ENCODE measurements around the gene MCF2L.

Gene MCF2L

DNA sequence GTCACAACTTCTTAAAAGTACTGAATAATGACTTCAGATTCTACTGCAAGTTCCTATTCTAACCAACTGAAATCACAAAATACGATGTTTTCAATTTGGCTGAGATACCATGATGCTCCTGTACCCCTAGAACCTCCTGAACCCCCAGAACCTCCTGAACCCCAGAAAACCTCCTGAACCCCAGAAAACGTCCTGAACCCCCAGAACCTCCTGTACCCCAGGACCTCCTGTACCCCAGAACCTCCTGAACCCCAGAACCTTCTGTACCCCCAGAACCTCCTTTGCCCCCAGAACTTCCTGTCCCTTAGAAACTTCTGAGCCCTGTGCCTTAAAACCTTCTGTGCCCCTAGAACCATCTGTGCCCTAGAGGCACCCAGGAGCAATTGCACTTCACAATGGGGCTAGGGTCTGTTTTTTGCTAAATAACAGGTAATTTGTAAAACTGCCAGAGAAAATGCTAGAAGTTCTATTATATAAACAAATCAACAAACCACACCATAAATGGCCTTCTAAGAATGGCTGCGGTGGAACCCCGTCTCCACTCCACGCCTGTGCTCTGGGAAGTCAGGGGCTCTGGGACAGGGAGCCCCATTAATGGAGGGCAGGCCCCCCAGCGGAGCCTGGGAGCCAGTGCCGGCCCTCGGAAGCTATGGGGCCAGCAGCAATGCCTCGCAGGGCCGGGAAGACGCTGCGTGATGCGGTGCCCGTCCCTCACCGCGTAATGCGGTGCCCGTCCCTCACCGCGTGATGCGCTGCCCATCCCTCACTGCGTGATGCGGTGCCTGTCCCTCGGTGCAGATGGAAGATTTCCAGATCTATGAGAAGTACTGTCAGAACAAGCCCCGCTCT, 115.3 kb downstream of the MCF2L start:
- TF ChIP-seq SPI1 (IDR thresholded peaks at IDR 0.05; ENCODE audit: low read depth, low read length), result no peak
- no peak for TF ChIP-seq POLR2A (IDR thresholded peaks at IDR 0.05; ENCODE audit: low read depth, low read length)
- TF ChIP-seq POU2F2 (IDR thresholded peaks at IDR 0.05; ENCODE audit: low read depth, low read length), result no peak
- no peak for TF ChIP-seq PAX5 (IDR thresholded peaks at IDR 0.05; ENCODE audit: insufficient read depth, low read length, severe bottlenecking)
- TF ChIP-seq POLR2AphosphoS5 (IDR thresholded peaks at IDR 0.05; ENCODE audit: low read depth, low read length), result no peak
- no peak for TF ChIP-seq TAF1 (IDR thresholded peaks at IDR 0.05; ENCODE audit: low read depth, low read length)
- no peak for FAIRE-seq
- no peak for DNase-seq (ENCODE audit: insufficient read length, low spot score)

- no peak for TF ChIP-seq POLR2AphosphoS5 (IDR thresholded peaks at IDR 0.05; ENCODE audit: low read depth, low read length)
- no peak for TF ChIP-seq POLR2A (IDR thresholded peaks at IDR 0.05; ENCODE audit: low read depth, low read length)
- no peak for TF ChIP-seq POU2F2 (IDR thresholded peaks at IDR 0.05; ENCODE audit: low read depth, low read length)
- TF ChIP-seq TAF1 (IDR thresholded peaks at IDR 0.05; ENCODE audit: low read depth, low read length), result no peak
- TF ChIP-seq SPI1 (IDR thresholded peaks at IDR 0.05; ENCODE audit: low read depth, low read length), result no peak
- TF ChIP-seq PAX5 (IDR thresholded peaks at IDR 0.05; ENCODE audit: insufficient read depth, low read length, severe bottlenecking), result no peak
- FAIRE-seq (no peak), DNase-seq (ENCODE audit: insufficient read length, low spot score) (no peak)
These were observed 116.0 kb downstream of the MCF2L start for GRCh38 chr13:113084943-113085540.

DNA sequence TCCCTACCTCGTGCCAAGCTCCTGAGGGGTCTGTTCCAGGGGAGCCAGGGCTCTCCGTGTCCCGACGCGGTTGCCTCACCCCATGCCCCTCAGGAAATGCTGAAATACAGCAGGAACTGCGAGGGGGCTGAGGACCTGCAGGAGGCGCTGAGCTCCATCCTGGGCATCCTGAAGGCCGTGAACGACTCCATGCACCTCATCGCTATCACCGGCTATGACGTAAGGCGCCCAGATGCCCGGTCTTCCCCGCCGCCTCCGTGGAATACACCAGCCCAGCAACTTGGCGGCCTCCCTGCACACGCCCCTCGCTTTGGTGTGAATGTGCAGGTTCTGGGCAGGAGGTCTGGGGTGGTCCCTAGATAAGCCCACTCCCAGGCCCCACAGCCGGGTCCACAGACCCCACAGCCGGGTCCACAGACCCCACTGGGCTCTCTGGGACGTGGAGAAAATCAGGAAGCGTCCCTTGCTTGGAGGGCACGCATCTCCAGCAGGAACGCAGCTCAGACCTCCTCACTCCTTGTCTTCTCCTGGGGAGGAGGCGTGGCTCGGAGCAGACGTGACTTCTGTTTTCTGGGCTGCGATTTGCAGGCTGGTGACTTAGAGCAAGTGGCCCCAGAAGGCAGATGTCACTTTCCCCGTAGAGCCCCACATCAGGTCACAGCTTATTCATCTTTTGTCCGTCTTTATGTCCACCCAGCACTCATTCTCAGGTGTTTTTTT, 117.2 kb downstream of the MCF2L start:
- no peak for DNase-seq (ENCODE audit: insufficient read length, low spot score)
- TF ChIP-seq POLR2A (IDR thresholded peaks at IDR 0.05; ENCODE audit: low read depth, low read length), result no peak
- TF ChIP-seq POLR2AphosphoS5 (IDR thresholded peaks at IDR 0.05; ENCODE audit: low read depth, low read length), result no peak
- TF ChIP-seq POU2F2 (IDR thresholded peaks at IDR 0.05; ENCODE audit: low read depth, low read length), result no peak
- no peak for TF ChIP-seq SPI1 (IDR thresholded peaks at IDR 0.05; ENCODE audit: low read depth, low read length)
- TF ChIP-seq PAX5 (IDR thresholded peaks at IDR 0.05; ENCODE audit: insufficient read depth, low read length, severe bottlenecking), result no peak
- no peak for TF ChIP-seq TAF1 (IDR thresholded peaks at IDR 0.05; ENCODE audit: low read depth, low read length)
- no peak for FAIRE-seq

DNA sequence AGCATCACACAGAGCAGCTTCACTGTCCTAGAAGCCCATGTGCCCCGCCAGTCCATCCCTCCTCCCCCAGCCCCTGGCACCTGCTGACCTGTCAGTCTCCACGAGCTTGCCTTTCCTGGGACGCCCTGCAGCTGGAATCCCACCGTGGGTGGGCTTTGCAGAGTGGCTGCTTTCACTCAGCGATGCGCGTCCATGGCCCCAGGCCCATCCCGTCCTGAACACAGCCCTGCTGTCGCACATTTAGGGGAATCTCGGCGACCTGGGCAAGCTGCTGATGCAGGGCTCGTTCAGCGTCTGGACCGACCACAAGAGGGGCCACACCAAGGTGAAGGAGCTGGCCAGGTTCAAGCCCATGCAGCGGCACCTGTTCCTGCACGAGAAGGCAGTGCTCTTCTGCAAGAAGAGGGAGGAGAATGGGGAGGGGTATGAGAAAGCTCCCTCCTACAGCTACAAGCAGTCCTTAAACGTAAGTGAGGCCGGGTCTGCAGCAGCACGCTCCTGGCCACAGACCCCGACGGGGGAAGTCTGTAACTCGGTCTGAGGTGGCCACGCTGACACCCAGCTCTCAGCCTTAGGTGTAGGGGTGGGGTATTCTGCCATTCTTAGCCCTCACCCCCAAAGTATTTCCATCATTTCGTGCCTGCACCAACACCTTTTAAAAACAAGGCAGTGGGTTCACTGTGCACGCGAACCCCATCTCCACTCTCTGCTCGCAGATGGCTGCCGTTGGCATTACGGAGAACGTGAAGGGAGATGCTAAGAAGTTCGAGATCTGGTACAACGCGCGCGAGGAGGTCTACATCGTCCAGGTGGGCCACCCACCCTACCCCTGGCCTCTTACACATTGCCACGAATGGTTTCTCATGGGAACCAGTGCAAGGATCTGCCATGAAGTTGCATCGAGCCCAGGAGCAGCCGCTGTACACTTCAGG, 118.2 kb downstream of the MCF2L start:
- no peak for TF ChIP-seq POLR2AphosphoS5 (IDR thresholded peaks at IDR 0.05; ENCODE audit: low read depth, low read length)
- DNase-seq (ENCODE audit: insufficient read length, low spot score) (no peak), FAIRE-seq (no peak)

GRCh38 chr13:113087923-113088690, 119.1 kb downstream of the MCF2L start:
- no peak for FAIRE-seq
- no peak for TF ChIP-seq TAF1 (IDR thresholded peaks at IDR 0.05; ENCODE audit: low read depth, low read length)
- no peak for TF ChIP-seq POLR2A (IDR thresholded peaks at IDR 0.05; ENCODE audit: low read depth, low read length)
- no peak for TF ChIP-seq PAX5 (IDR thresholded peaks at IDR 0.05; ENCODE audit: insufficient read depth, low read length, severe bottlenecking)
- TF ChIP-seq POLR2AphosphoS5 (IDR thresholded peaks at IDR 0.05; ENCODE audit: low read depth, low read length), result no peak
- no peak for TF ChIP-seq SPI1 (IDR thresholded peaks at IDR 0.05; ENCODE audit: low read depth, low read length)
- TF ChIP-seq POU2F2 (IDR thresholded peaks at IDR 0.05; ENCODE audit: low read depth, low read length), result no peak
- DNase-seq (ENCODE audit: insufficient read length, low spot score), result no peak

- DNase-seq (ENCODE audit: insufficient read length, low spot score), result no peak
- TF ChIP-seq TAF1 (IDR thresholded peaks at IDR 0.05; ENCODE audit: low read depth, low read length), result no peak
- no peak for TF ChIP-seq POLR2A (IDR thresholded peaks at IDR 0.05; ENCODE audit: low read depth, low read length)
- TF ChIP-seq POU2F2 (IDR thresholded peaks at IDR 0.05; ENCODE audit: low read depth, low read length), result no peak
- no peak for TF ChIP-seq SPI1 (IDR thresholded peaks at IDR 0.05; ENCODE audit: low read depth, low read length)
- TF ChIP-seq POLR2AphosphoS5 (IDR thresholded peaks at IDR 0.05; ENCODE audit: low read depth, low read length), result no peak
- no peak for TF ChIP-seq PAX5 (IDR thresholded peaks at IDR 0.05; ENCODE audit: insufficient read depth, low read length, severe bottlenecking)
- FAIRE-seq, result no peak
These were observed 119.6 kb downstream of the MCF2L start for GRCh38 chr13:113088691-113089020.

- FAIRE-seq (no peak), DNase-seq (ENCODE audit: insufficient read length, low spot score) (no peak)
- TF ChIP-seq POU2F2 (IDR thresholded peaks at IDR 0.05; ENCODE audit: low read depth, low read length) (no peak), TAF1 (IDR thresholded peaks at IDR 0.05; ENCODE audit: low read depth, low read length) (no peak), POLR2A (IDR thresholded peaks at IDR 0.05; ENCODE audit: low read depth, low read length) (no peak)
These were observed 120.8 kb downstream of the MCF2L start for GRCh38 chr13:113089693-113090414.

DNA sequence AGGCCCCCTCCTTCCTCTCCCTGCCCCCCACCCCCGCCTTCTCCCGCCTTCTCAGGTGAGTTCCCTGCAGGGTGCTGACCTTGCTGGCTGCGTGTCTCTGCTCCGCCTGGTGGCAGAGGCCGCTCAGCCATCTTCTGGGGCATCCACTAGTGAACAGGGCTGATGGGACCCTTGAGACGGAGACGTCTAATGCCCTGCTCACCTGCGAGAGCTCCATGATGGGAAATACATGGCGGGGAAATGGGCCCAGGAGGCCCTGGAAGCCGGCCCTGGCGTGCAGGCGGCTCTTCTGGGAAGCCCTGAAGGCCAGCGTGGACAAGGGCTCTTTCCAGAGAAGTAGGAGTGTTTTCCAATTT, 121.4 kb downstream of the MCF2L start:
- FAIRE-seq (no peak), DNase-seq (ENCODE audit: insufficient read length, low spot score) (no peak)
- no peak for TF ChIP-seq POLR2AphosphoS5 (IDR thresholded peaks at IDR 0.05; ENCODE audit: low read depth, low read length)

Measured in GM12891 (cell line).